GM23248 (cell line): ENCODE results near the gene MAML3.

Source experiments
- EZH2 ChIP-seq: fragments of 200-600 bp; sonication (generic); IDR thresholded peaks from 2 replicates; pipeline ENCODE4 v1.6.1; 2018; ENCODE audit warnings: antibody characterized with exemption, mild to moderate bottlenecking; ENCODE audit not compliant: insufficient read depth, poor library complexity, severe bottlenecking
- EZH2phosphoT487 ChIP-seq: fragments of 200-600 bp; sonication (generic); IDR thresholded peaks from 2 replicates; pipeline ENCODE4 v1.6.1; 2018; ENCODE audit warnings: antibody characterized with exemption, moderate library complexity, mild to moderate bottlenecking, low read depth; ENCODE audit not compliant: insufficient read depth

- TF ChIP-seq EZH2phosphoT487 (no peak), EZH2 (no peak)
These were observed 306.0 kb downstream of the MAML3 start for GRCh38 chr4:139848028-139848427.
